Testis (tissue), 3 donors: ENCODE data around the gene NBDY. TPM values are rescaled to one million over a fixed set of nuclear protein-coding genes. Genes with fewer than 3 reads are reported as not detected.

Experiments
- DNase-seq: peaks from one replicate; pipeline ENCODE4 v3.0.0-alpha.2; 2019
- H3K27ac ChIP-seq, 2 donors: fragments of 200-600 bp; sonication (generic); one replicate each; pipeline ENCODE4 v1.5.1; 2019
- H3K27me3 ChIP-seq: fragments of 200-600 bp; sonication (generic); one replicate; pipeline ENCODE4 v1.5.1; 2019
- H3K36me3 ChIP-seq: fragments of 200-600 bp; sonication (generic); one replicate; pipeline ENCODE4 v1.5.1; 2017; ENCODE audit warnings: low read depth; ENCODE audit errors: missing control alignments
- H3K4me1 ChIP-seq: fragments of 200-600 bp; sonication (generic); one replicate; pipeline ENCODE4 v1.5.1; 2019
- H3K4me3 ChIP-seq, 2 donors: fragments of 200-600 bp; sonication (generic); one replicate each; pipeline ENCODE4 v1.5.1; 2017 to 2019
- H3K9me3 ChIP-seq: fragments of 200-600 bp; sonication (generic); one replicate; pipeline ENCODE4 v1.5.1; 2017
- CTCF ChIP-seq, 3 experiments: fragments of 450-650 bp in 2 of 3; fragments of 200-600 bp in 1 of 3; sonication (generic) in 1 of 3; IDR thresholded peaks; one replicate each; pipeline ENCODE4 v1.5.1; 2016 to 2019; ENCODE audit warnings: antibody characterized with exemption in 3 of 3, mild to moderate bottlenecking in 2 of 3, moderate library complexity in 1 of 3
- POLR2A ChIP-seq: fragments of 450-650 bp; IDR thresholded peaks from one replicate; pipeline ENCODE4 v1.6.1; 2017; ENCODE audit warnings: antibody characterized with exemption, mild to moderate bottlenecking, moderate library complexity
- WGBS, 2 donors: methylation state at CpG; one replicate each; pipeline ENCODE4 v1.1.5; 2018; 5-methylcytosine and 5-hydroxymethylcytosine counted together
- intact Hi-C: fragments of 100-400 bp; cut with DNase I; formaldehyde crosslinking; loops from one replicate; pipeline ENCODE4 v1.15.1; 2023; ENCODE audit warnings: low total_unique reads
- polyA plus RNA-seq: library from polyadenylated mRNA; stranded (reverse); fragments of 350-450 nt; fragmentation: Illumina TruSeq; extraction: RNeasy Lipid Tissue Mini Kit (QIAGEN cat#74804); gene quantifications from one replicate; pipeline ENCODE4 v1.2.3, GENCODE V29; 2014; ENCODE audit warnings: low read depth, low replicate concordance; ENCODE audit not compliant: insufficient read depth
- total RNA-seq, 2 donors: library from RNA; depleted of rRNA; stranded (reverse); fragments of >200 nt; gene quantifications; one replicate each; pipeline ENCODE4 v1.2.3, GENCODE V29; 2016

Gene NBDY
- total and polyA plus RNA-seq, 3 donors from 2014 or later, result 26.1 to 33.1 (median 30.9) TPM

GRCh38 chrX:56797574-56798338 lies 68.7 kb downstream of the NBDY start:
- Histone ChIP-seq H3K27me3 (no peaks in the 10 kb centered on the region), H3K27ac (no peak overlapping the region), H3K9me3 (no peaks in the 10 kb centered on the region), H3K4me1 (no peaks in the 10 kb centered on the region), H3K36me3 (no peaks in the 10 kb centered on the region), H3K4me3 (no peak overlapping the region)
- no peak for DNase-seq
- no peak for TF ChIP-seq CTCF (IDR thresholded peaks at IDR 0.05)
- no peak for TF ChIP-seq POLR2A
- WGBS, 2 donors, result 0 to 47% methylated on average over 1 to 5 of the region's 6 CpGs
- intact Hi-C loops, result no loop called here

GRCh38 chrX:56798339-56798711 lies 69.3 kb downstream of the NBDY start:
- Histone ChIP-seq H3K9me3 (no peaks in the 10 kb centered on the region), H3K27me3 (no peaks in the 10 kb centered on the region), H3K36me3 (no peaks in the 10 kb centered on the region), H3K4me3 (no peak overlapping the region), H3K4me1 (no peaks in the 10 kb centered on the region), H3K27ac (no peak overlapping the region)
- TF ChIP-seq POLR2A, result no peak
- no peak for TF ChIP-seq CTCF (IDR thresholded peaks at IDR 0.05)
- intact Hi-C loops, result no loop called here
- DNase-seq, result no peak
- 55 to 78% methylated on average over 1 to 5 of the region's 5 CpGs for WGBS, 2 donors

- no peak for TF ChIP-seq CTCF (IDR thresholded peaks at IDR 0.05)
- no peak overlapping the region for H3K4me3 ChIP-seq
- 86 to 93% methylated on average over 5 to 13 of the region's 13 CpGs for WGBS, 2 donors
- H3K9me3 ChIP-seq, result no peaks in the 10 kb centered on the region
- no peak for DNase-seq
- intact Hi-C loops, result no loop called here
- H3K27me3 ChIP-seq, result no peaks in the 10 kb centered on the region
- H3K27ac ChIP-seq, result no peak overlapping the region
- H3K36me3 ChIP-seq, result no peaks in the 10 kb centered on the region
- H3K4me1 ChIP-seq, result no peaks in the 10 kb centered on the region
Measured at GRCh38 chrX:56798866-56799758, 70.1 kb downstream of the NBDY start.

GRCh38 chrX:56800307-56800706 lies 71.3 kb downstream of the NBDY start:
- no peaks in the 10 kb centered on the region for H3K27me3 ChIP-seq
- no peak for TF ChIP-seq POLR2A
- no peak for TF ChIP-seq CTCF (IDR thresholded peaks at IDR 0.05)
- no peak overlapping the region for H3K27ac ChIP-seq
- no peak for DNase-seq
- H3K36me3 ChIP-seq, result no peaks in the 10 kb centered on the region
- no peak overlapping the region for H3K4me3 ChIP-seq
- WGBS, 2 donors, result 51 to 79% methylated on average over 2 to 3 of the region's 3 CpGs
- no peaks in the 10 kb centered on the region for H3K4me1 ChIP-seq
- H3K9me3 ChIP-seq, result no peaks in the 10 kb centered on the region
- intact Hi-C loops, result no loop called here
